BLaER1 (cell line): ENCODE results near the gene PSG6.
"Not testable (repeated sequence)": the region's sequence is repeated elsewhere in the genome, so short reads cannot be mapped to it uniquely, and the experiment has no call there.

ENCODE experiments used
- H3K27ac ChIP-seq: shearing (Covaris generic); formaldehyde crosslinking; 2 replicates; pipeline ENCODE4 v1.8.1; 2022
- H3K27me3 ChIP-seq: shearing (Covaris generic); formaldehyde crosslinking; 2 replicates; pipeline ENCODE4 v1.8.1; 2022
- H3K36me3 ChIP-seq: shearing (Covaris generic); formaldehyde crosslinking; 2 replicates; pipeline ENCODE4 v1.8.1; 2022
- H3K4me1 ChIP-seq: shearing (Covaris generic); formaldehyde crosslinking; 2 replicates; pipeline ENCODE4 v1.8.1; 2022
- H3K4me2 ChIP-seq: shearing (Covaris generic); formaldehyde crosslinking; 2 replicates; pipeline ENCODE4 v1.8.1; 2022
- H3K4me3 ChIP-seq: shearing (Covaris generic); formaldehyde crosslinking; 2 replicates; pipeline ENCODE4 v1.8.1; 2022
- H3K9ac ChIP-seq: shearing (Covaris generic); formaldehyde crosslinking; 2 replicates; pipeline ENCODE4 v1.8.1; 2022
- H3K9me3 ChIP-seq: shearing (Covaris generic); formaldehyde crosslinking; 2 replicates; pipeline ENCODE4 v1.8.1; 2022
- H4K20me1 ChIP-seq: shearing (Covaris generic); formaldehyde crosslinking; 2 replicates; pipeline ENCODE4 v1.8.1; 2022
- Cebpa-rat ChIP-seq: shearing (Covaris generic); IDR thresholded peaks from 2 replicates; pipeline ENCODE4 v1.8.1; 2022

PSG6 gene

GRCh38 chr19:42872608-42873007 is 45.1 kb downstream of the PSG6 start:
- TF ChIP-seq Cebpa-rat: no peak
- Histone ChIP-seq H3K4me1 (no peaks in the 10 kb centered on the region), H4K20me1 (no peaks in the 10 kb centered on the region), H3K27me3 (no peaks in the 10 kb centered on the region), H3K9me3 (no peaks in the 10 kb centered on the region), H3K9ac (no peak overlapping the region), H3K4me2 (no peak overlapping the region), H3K36me3 (no peaks in the 10 kb centered on the region), H3K4me3 (no peak overlapping the region), H3K27ac (no peak overlapping the region)

- Histone ChIP-seq H3K4me2 (no peak overlapping the region), H3K27me3 (no peaks in the 10 kb centered on the region), H3K4me3 (no peak overlapping the region), H3K4me1 (no peaks in the 10 kb centered on the region), H3K27ac (no peak overlapping the region), H4K20me1 (no peaks in the 10 kb centered on the region), H3K9ac (no peak overlapping the region), H3K36me3 (no peaks in the 10 kb centered on the region), H3K9me3 (no peaks in the 10 kb centered on the region)
- no peak for TF ChIP-seq Cebpa-rat
These were observed 60.2 kb downstream of the PSG6 start for GRCh38 chr19:42857544-42857867.

- not testable (repeated sequence) for H3K36me3 ChIP-seq, H3K27ac ChIP-seq, H3K4me2 ChIP-seq, H3K4me3 ChIP-seq, H3K4me1 ChIP-seq, H3K9me3 ChIP-seq, H4K20me1 ChIP-seq, H3K27me3 ChIP-seq, H3K9ac ChIP-seq
These were observed 60.7 kb downstream of the PSG6 start for GRCh38 chr19:42856866-42857543.

GRCh38 chr19:42854745-42855144 is 62.9 kb downstream of the PSG6 start:
- not testable (repeated sequence) for H3K4me2 ChIP-seq, H3K9me3 ChIP-seq, H3K4me3 ChIP-seq, H3K27ac ChIP-seq, H3K4me1 ChIP-seq, H3K27me3 ChIP-seq, H3K36me3 ChIP-seq, H4K20me1 ChIP-seq, H3K9ac ChIP-seq

- H3K27ac ChIP-seq, H3K9me3 ChIP-seq, H3K27me3 ChIP-seq, H3K9ac ChIP-seq, H3K4me3 ChIP-seq, H3K4me2 ChIP-seq, H3K4me1 ChIP-seq, H3K36me3 ChIP-seq, H4K20me1 ChIP-seq: not testable (repeated sequence)
These were observed 64.5 kb downstream of the PSG6 start for GRCh38 chr19:42853231-42853630.

- not testable (repeated sequence) for H3K9me3 ChIP-seq, H3K9ac ChIP-seq, H3K27ac ChIP-seq, H3K27me3 ChIP-seq, H3K36me3 ChIP-seq, H4K20me1 ChIP-seq, H3K4me1 ChIP-seq, H3K4me3 ChIP-seq, H3K4me2 ChIP-seq
These were observed 64.9 kb downstream of the PSG6 start for GRCh38 chr19:42852821-42853220.
